Effector CD4-positive, alpha-beta T cell (primary cell): ENCODE results near the gene ANKRD29.

Experiments
- DNase-seq: peaks from one replicate; pipeline ENCODE4 v3.0.0-alpha.2; 2020

Gene ANKRD29

GRCh38 chr18:23683671-23684070 lies 21.0 kb upstream of the ANKRD29 start:
- DNase-seq = no peak

GRCh38 chr18:23683155-23683554 lies 20.4 kb upstream of the ANKRD29 start:
- DNase-seq = no peak

- no peak for DNase-seq
These were observed 19.8 kb upstream of the ANKRD29 start for GRCh38 chr18:23682472-23682871.

- no peak for DNase-seq
These were observed 19.3 kb upstream of the ANKRD29 start for GRCh38 chr18:23682045-23682444.

GRCh38 chr18:23675896-23676295 lies 13.2 kb upstream of the ANKRD29 start:
- DNase-seq = no peak

- no peak for DNase-seq
These were observed 12.5 kb upstream of the ANKRD29 start for GRCh38 chr18:23675236-23675635.

GRCh38 chr18:23673725-23674124 lies 11.0 kb upstream of the ANKRD29 start:
- DNase-seq = no peak

- no peak for DNase-seq
These were observed 8.9 kb upstream of the ANKRD29 start for GRCh38 chr18:23671564-23671963.

- DNase-seq = no peak
These were observed 7.2 kb upstream of the ANKRD29 start for GRCh38 chr18:23669804-23670405.

GRCh38 chr18:23669202-23669766 lies 6.6 kb upstream of the ANKRD29 start:
- DNase-seq = no peak

- DNase-seq = no peak
These were observed 6.0 kb upstream of the ANKRD29 start for GRCh38 chr18:23668731-23669130.

- DNase-seq = no peak
These were observed 4.4 kb upstream of the ANKRD29 start for GRCh38 chr18:23667114-23667513.

- no peak for DNase-seq
These were observed 2.0 kb upstream of the ANKRD29 start for GRCh38 chr18:23664674-23665073.

- no peak for DNase-seq
These were observed 889 bp downstream of the ANKRD29 start for GRCh38 chr18:23661735-23662308.

- DNase-seq = no peak
These were observed 4.4 kb downstream of the ANKRD29 start for GRCh38 chr18:23658285-23658684.

- no peak for DNase-seq
These were observed 10.5 kb downstream of the ANKRD29 start for GRCh38 chr18:23652232-23652631.

GRCh38 chr18:23650968-23651927 lies 11.5 kb downstream of the ANKRD29 start:
- no peak for DNase-seq

GRCh38 chr18:23648940-23649607 lies 13.6 kb downstream of the ANKRD29 start:
- no peak for DNase-seq

GRCh38 chr18:23648456-23648855 lies 14.3 kb downstream of the ANKRD29 start:
- DNase-seq = no peak

- no peak for DNase-seq
These were observed 16.4 kb downstream of the ANKRD29 start for GRCh38 chr18:23646282-23646681.

- no peak for DNase-seq
These were observed 17.0 kb downstream of the ANKRD29 start for GRCh38 chr18:23645568-23646175.

GRCh38 chr18:23643815-23644490 lies 18.8 kb downstream of the ANKRD29 start:
- no peak for DNase-seq
